ENCODE measurements around the gene ZBTB20. TPM values are rescaled to one million over a fixed set of nuclear protein-coding genes. Genes with fewer than 3 reads are reported as not detected.

ZBTB20 gene
- total and polyA plus RNA-seq, 2 donors (not counting 1 experiment from before 2014, with no cell fraction given) = 4.0 to 123 TPM

- ChIA-PET CTCF (no interaction called here), POLR2A (no interaction called here)
- H2AFZ ChIP-seq (ENCODE audit: insufficient read depth, low read depth, low read length, poor library complexity, severe bottlenecking) = no peak overlapping the region
- no peak overlapping the region for H3K9ac ChIP-seq (ENCODE audit: low read length)
- Mint-ChIP-seq H3K9me3 (ENCODE audit: insufficient read depth) (no peaks in the 10 kb centered on the region), H3K4me1 (peaks cover 18% of the 10 kb centered on the region), H3K27me3 (no peaks in the 10 kb centered on the region), H3K4me3 (no peak overlapping the region), H3K27ac (no peak overlapping the region)
- no peaks in the 10 kb centered on the region for H4K20me1 ChIP-seq (ENCODE audit: control insufficient read depth, insufficient read depth, low read length, poor library complexity, severe bottlenecking)
- TF ChIP-seq CTCF (IDR thresholded peaks at IDR 0.05) (no peak), EZH2 (IDR thresholded peaks at IDR 0.05; ENCODE audit: borderline replicate concordance, insufficient read depth, low read depth, low read length, poor library complexity, severe bottlenecking) (no peak)
- no peaks in the 10 kb centered on the region for H3K79me2 ChIP-seq (ENCODE audit: control insufficient read depth, insufficient read depth, low read length)
- DNase-seq (no peak), ATAC-seq (ENCODE audit: low read depth) (no peak)
- WGBS (ENCODE audit: insufficient coverage) = 90% methylated on average over 1 of the region's 2 CpGs
- no peak overlapping the region for H3K4me2 ChIP-seq (replicated peaks; ENCODE audit: low read depth, low read length, poor library complexity, severe bottlenecking)
- peaks cover 5 to 8% of the 10 kb centered on the region in 2 donors for H3K4me1 ChIP-seq (ENCODE audit: control insufficient read depth in 2 of 2, insufficient read depth in 2 of 2, low read length in 2 of 2)
- H3K27me3 ChIP-seq (replicated peaks in 1 of 4; ENCODE audit: control extremely low read depth in 1 of 4, control insufficient read depth in 3 of 4, insufficient read depth in 4 of 4, low read length in 3 of 4) = no peaks in the 10 kb centered on the region
- no peaks in the 10 kb centered on the region for H3K9me3 ChIP-seq (ENCODE audit: control extremely low read depth in 1 of 3, control insufficient read depth in 2 of 3, insufficient read depth in 1 of 3, low read length in 2 of 3)
- no peak overlapping the region for H3K27ac ChIP-seq (ENCODE audit: low read length in 2 of 2)
- intact Hi-C loops (cut with micrococcal nuclease) = no loop called here
- H3K4me3 ChIP-seq (ENCODE audit: control extremely low read depth in 1 of 5, extremely low read depth in 1 of 5, insufficient read depth in 1 of 5, low read depth in 2 of 5, low read length in 4 of 5) = no peak overlapping the region
- no peaks in the 10 kb centered on the region for H3K36me3 ChIP-seq (replicated peaks in 1 of 2; ENCODE audit: control extremely low read depth in 1 of 2, control insufficient read depth in 1 of 2, extremely low read depth in 1 of 2, insufficient read depth in 2 of 2, low read length in 1 of 2)
Measured at GRCh38 chr3:114563720-114564119, 583.4 kb downstream of the ZBTB20 start.

GRCh38 chr3:114562557-114562956, 584.5 kb downstream of the ZBTB20 start:
- Mint-ChIP-seq H3K9me3 (ENCODE audit: insufficient read depth) (no peaks in the 10 kb centered on the region), H3K4me3 (no peak overlapping the region), H3K27me3 (no peaks in the 10 kb centered on the region), H3K4me1 (peaks cover 17% of the 10 kb centered on the region), H3K27ac (no peak overlapping the region)
- no peaks in the 10 kb centered on the region for H3K79me2 ChIP-seq (ENCODE audit: control insufficient read depth, insufficient read depth, low read length)
- H3K36me3 ChIP-seq (replicated peaks in 1 of 2; ENCODE audit: control extremely low read depth in 1 of 2, control insufficient read depth in 1 of 2, extremely low read depth in 1 of 2, insufficient read depth in 2 of 2, low read length in 1 of 2) = no peaks in the 10 kb centered on the region
- H3K27me3 ChIP-seq (replicated peaks in 1 of 4; ENCODE audit: control extremely low read depth in 1 of 4, control insufficient read depth in 3 of 4, insufficient read depth in 4 of 4, low read length in 3 of 4) = no peaks in the 10 kb centered on the region
- no peaks in the 10 kb centered on the region for H3K9me3 ChIP-seq (ENCODE audit: control extremely low read depth in 1 of 3, control insufficient read depth in 2 of 3, insufficient read depth in 1 of 3, low read length in 2 of 3)
- WGBS (ENCODE audit: insufficient coverage) = no CpG with 5 or more reads among the region's 2 CpGs
- H3K27ac ChIP-seq (ENCODE audit: low read length in 2 of 2) = no peak overlapping the region
- H4K20me1 ChIP-seq (ENCODE audit: control insufficient read depth, insufficient read depth, low read length, poor library complexity, severe bottlenecking) = no peaks in the 10 kb centered on the region
- ChIA-PET CTCF (interaction anchor here (0.6 kb wide), 1 partner anchor 1815 kb away, joined by 4 read pairs; no protein-coding TSS in a partner anchor), POLR2A (no interaction called here)
- no peak overlapping the region for H3K4me2 ChIP-seq (replicated peaks; ENCODE audit: low read depth, low read length, poor library complexity, severe bottlenecking)
- no peak overlapping the region for H2AFZ ChIP-seq (ENCODE audit: insufficient read depth, low read depth, low read length, poor library complexity, severe bottlenecking)
- H3K9ac ChIP-seq (ENCODE audit: low read length) = no peak overlapping the region
- TF ChIP-seq CTCF (IDR thresholded peaks at IDR 0.05) = no peak
- no peak for TF ChIP-seq EZH2 (IDR thresholded peaks at IDR 0.05; ENCODE audit: borderline replicate concordance, insufficient read depth, low read depth, low read length, poor library complexity, severe bottlenecking)
- ATAC-seq (ENCODE audit: low read depth) (no peak), DNase-seq (no peak)
- no peak overlapping the region for H3K4me3 ChIP-seq (ENCODE audit: control extremely low read depth in 1 of 5, extremely low read depth in 1 of 5, insufficient read depth in 1 of 5, low read depth in 2 of 5, low read length in 4 of 5)
- H3K4me1 ChIP-seq (ENCODE audit: control insufficient read depth in 2 of 2, insufficient read depth in 2 of 2, low read length in 2 of 2) = peaks cover 5 to 8% of the 10 kb centered on the region in 2 donors
- intact Hi-C loops (cut with micrococcal nuclease) = no loop called here

Measured in B cell (primary cell).